Glomerular endothelial cell (primary cell): ENCODE results near the gene C8A. TPM values are rescaled to one million over a fixed set of nuclear protein-coding genes. Genes with fewer than 3 reads are reported as not detected.

Experiments used
- DNase-seq: peaks from one replicate; pipeline ENCODE4 v3.0.0-alpha.2; 2011; ENCODE audit warnings: low read depth, low spot score; ENCODE audit errors: extremely low read depth
- total RNA-seq: library from RNA; depleted of rRNA; stranded (reverse); fragments of >200 nt; gene quantifications from 2 replicates; pipeline ENCODE4 v1.2.3, GENCODE V29; 2015

C8A gene
- total RNA-seq, 1 donor from 2014 or later, result not detected

DNA sequence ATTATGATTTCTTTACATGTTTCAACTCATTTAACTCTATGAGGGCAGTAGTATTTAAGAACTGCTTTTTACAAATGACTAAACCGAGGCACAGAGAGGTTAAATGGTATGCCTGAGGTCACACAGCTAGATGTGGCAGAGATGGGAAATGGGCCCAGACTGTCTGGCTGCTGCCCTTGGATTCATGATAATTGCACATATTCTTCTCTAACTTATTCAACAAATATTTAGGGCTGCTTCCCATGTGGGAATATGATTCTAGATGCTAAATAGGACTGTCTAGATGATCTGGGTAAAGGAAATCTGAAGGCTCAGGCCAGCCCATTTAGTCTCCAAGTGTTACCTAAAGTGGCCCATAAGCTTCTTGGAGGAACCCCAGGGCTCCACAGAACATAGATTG lies 26.2 kb downstream of the C8A start:
- no peak for DNase-seq

- no peak for DNase-seq
These were observed 26.8 kb downstream of the C8A start for GRCh38 chr1:56881417-56881816.

- no peak for DNase-seq
These were observed 35.6 kb downstream of the C8A start for GRCh38 chr1:56890229-56890628.

- DNase-seq, result no peak
These were observed 39.4 kb downstream of the C8A start for GRCh38 chr1:56894014-56894413.

- no peak for DNase-seq
These were observed 42.8 kb downstream of the C8A start for GRCh38 chr1:56897150-56898004.

DNA sequence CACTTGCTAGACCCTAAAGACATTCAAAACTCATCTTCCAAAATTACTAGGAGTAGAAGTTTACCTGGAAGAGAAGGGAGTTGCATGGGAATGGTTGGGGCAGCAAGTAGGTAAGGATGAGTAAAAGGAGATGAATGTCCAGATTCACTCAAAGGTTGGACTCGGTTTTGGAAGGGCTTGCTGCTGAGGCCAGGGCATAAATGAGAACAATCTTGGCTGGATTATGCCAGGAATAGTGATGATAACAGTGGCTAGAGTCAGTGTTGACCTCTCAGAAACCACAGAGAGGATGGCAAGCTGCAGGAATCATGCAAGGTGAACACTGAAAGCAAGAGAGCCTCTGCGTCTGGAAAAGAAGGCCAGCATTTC lies 43.4 kb downstream of the C8A start:
- DNase-seq, result no peak

DNA sequence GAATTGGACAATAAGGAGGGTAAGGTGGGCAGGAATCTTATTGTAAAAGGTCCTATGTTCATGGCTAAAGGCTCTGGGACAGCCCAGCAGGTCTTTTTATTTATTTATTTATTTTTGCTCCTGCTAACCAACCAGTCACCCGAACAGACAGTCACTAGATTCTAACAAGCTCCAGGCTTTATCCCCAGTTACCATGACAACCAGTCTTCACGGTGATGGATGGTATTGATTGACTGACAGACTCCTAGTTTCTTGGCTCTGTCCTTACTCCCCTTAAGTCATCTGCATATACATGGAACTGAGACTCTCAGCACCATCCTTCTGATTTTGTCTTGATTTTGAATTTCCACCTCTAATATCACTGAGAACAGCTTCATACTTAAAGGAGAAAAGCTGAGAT lies 44.3 kb downstream of the C8A start:
- no peak for DNase-seq

GRCh38 chr1:56901716-56902115 lies 47.1 kb downstream of the C8A start:
- DNase-seq, result no peak

GRCh38 chr1:56903778-56904177 lies 49.2 kb downstream of the C8A start:
- DNase-seq, result no peak

- DNase-seq, result no peak
These were observed 50.2 kb downstream of the C8A start for GRCh38 chr1:56904663-56905397.

GRCh38 chr1:56905667-56906066 lies 51.1 kb downstream of the C8A start:
- no peak for DNase-seq

DNA sequence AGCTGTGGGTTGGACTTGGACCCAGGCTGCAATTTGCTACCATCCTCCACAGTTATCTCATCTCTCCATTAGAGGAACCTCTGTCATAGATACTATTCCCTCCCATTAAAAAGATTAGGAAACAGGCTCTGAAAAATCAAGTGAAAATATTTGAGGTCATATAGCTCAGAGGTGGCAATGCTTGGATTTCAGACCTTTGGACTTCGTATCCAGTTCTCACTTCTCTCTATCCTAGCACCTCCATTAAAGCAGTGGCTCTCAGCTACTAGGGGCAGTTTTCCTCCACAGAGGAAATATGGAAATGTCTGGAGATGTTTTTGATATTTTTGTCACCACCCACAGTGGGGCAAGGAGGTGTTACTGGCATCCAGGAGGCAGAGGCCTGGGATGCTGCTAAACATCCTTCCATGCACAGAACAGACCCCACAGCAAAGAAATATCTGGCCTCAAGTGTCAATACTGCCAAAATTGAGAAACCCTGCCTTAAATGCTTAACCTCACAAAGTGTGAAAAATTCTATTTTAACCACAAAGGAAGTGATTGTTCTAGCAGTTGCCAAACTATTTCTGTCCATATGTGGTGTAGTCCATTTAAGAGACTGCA lies 54.1 kb downstream of the C8A start:
- DNase-seq, result no peak

DNA sequence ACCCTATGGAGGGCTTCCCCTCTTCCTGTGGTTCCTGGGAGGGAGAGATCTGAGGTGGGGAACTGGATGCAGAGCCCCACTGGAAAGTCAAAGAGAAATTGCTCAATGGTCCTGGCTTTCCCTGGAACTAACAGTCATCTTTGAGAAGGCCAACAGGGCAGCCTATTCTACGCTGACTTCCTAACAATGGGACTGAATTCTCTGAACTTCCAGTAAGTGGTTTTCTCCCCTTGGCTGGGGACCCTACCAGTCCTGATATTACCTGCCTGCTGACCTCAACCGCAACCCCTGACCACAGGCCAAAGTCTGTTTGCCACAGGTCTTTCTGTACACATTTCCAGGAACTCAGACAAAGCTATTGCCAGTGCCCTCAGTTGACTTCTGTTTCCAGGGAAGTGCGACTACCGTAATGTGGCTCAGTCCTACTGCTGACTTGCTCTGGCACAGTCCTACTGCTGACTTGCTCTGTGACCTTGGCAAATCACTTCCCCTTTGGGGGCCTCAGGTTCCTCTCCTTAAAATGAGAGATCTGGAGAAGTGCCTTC lies 55.9 kb downstream of the C8A start:
- DNase-seq, result no peak

DNA sequence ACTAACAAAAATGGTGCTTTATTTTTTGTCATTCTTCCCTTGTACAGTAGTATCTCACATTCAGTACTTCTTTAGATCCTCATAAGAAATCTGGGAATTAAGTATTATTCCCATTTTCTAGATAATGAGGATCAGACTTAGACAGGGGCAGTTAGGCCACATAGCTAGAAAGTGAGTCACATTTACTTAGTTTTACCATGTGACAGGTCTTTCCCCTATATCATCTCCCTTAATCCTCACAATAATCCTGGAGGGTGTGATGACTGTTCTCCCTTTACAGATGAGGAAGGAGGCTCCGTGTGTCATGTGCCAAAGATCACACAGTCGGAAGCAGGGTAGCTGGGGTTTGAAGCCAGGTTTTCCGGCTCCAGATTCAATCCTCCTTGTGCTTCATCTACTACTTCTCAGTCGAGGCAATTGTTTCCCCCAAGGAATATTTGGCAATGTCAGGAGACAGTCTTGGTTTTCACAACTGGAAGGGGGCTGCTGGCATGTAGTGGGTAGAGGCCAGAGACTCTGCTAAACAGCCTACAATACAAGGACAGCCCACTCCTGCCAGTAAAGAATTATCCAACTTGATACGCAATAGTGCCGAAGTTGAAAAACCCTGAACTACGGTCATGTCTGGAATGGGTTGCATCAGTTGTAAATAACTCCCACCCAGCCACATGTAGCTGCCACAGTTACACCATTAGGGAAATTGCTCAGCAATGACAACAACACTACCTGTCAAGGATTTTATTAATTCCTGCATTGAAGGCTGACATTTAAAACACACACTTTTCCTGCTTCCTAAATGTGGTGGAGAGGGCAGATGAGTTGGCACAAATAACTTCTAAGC lies 56.7 kb downstream of the C8A start:
- no peak for DNase-seq

DNA sequence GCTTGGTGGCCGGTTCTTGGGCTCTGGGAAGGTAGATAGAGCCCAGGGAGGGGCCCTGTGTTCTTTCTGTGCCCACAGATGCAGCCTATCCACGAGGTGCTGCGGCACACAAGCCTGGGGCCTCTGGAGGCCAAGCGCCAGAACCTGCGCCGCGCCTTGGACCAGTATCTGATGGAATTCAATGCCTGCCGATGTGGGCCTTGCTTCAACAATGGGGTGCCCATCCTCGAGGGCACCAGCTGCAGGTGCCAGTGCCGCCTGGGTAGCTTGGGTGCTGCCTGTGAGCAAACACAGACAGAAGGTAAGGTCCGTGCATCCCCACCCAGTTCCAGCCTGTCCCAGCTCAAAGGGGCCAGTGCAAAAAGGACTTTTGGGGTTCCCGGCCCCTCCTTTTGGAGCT lies 57.7 kb downstream of the C8A start:
- DNase-seq, result no peak

- DNase-seq, result no peak
These were observed 61.4 kb downstream of the C8A start for GRCh38 chr1:56915960-56916359.

GRCh38 chr1:56916630-56917029 lies 62.0 kb downstream of the C8A start:
- no peak for DNase-seq

- DNase-seq, result no peak
These were observed 62.8 kb downstream of the C8A start for GRCh38 chr1:56917356-56917755.

DNA sequence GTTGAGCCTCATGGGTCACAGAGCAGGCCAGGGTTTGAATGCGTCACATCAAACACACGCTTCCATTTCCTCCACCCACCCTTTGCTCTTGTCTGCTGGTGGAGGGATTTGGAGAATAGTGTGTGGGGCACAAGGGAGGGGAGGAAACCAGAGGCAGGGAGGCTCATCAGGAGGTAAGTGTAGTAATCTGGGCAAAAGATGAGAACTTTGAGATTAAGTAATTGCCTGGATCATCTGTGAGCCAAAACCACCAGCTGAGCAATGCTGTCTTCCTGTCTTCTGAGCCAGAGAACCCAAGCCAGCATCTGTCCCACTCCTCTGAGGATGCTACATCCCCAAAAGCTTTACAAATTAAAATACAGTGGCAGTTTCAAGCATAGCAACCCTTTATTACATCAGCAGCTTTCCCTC lies 66.0 kb downstream of the C8A start:
- no peak for DNase-seq

- DNase-seq, result no peak
These were observed 66.9 kb downstream of the C8A start for GRCh38 chr1:56921479-56921878.

GRCh38 chr1:56922070-56922469 lies 67.5 kb downstream of the C8A start:
- DNase-seq, result no peak
